Stimulated activated CD8-positive, alpha-beta memory T cell treated with anti-CD3 and anti-CD28 coated beads, Interleukin-4, amount 100 ng/mL, for 1 hour (primary cell): ENCODE results near the gene NKAIN4.

ENCODE experiments used
- DNase-seq, 2 donors: peaks; one replicate each; pipeline ENCODE4 v3.0.0-alpha.2; 2020; ENCODE audit warnings: low read depth in 2 of 2, low spot score in 1 of 2

NKAIN4 gene

DNA sequence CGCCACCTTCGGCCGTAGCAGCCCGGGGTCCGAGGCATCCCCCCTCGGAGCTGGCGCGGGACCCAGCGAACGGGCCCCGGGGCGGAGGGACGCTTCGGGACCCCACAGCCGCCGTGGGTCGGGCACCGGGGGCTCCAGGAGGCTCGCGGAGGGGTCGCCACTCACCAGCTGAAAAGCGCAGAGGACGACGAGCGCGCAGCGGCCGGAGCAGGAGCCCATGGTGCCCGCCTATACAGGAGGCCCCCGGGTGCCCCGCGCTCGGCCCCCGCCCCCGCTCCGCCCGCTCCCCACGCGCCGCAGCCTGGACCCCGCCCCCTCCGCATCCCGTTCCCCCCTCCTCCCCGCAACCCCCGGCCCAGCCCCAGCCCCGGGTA, at the start of gene NKAIN4:
TSS of gene NKAIN4 (minus strand) at position 232 of the 374 bp plus-strand sequence. CDS start at position 219, 13 bp downstream.
- no peak for DNase-seq

DNA sequence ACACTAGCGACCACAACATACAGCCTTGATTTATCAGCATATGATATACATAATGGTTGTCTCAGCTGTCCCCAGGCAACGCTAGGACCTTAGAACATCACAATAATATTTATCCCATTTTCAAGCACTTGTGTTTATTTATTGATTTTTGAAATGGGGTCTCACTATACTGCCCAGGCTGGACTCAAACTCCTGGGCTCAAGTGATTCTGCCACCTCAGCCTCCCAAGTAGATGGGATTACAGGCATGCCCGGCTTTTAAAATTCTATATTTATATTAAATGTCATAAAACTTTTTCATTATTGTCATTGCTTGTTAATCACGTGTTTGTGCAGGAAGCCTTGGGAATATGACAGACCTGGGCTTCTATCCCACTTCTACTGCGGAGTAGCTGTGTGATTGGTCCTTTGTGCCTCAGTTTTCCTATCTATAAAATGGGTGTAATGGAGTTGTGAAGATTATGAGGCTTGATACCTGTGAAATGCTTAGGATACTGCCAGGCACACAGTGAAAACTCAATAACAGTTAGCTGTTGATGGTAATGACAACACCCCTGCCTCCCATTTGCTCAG, 48.9 kb upstream of the NKAIN4 start:
- DNase-seq, result no peak

DNA sequence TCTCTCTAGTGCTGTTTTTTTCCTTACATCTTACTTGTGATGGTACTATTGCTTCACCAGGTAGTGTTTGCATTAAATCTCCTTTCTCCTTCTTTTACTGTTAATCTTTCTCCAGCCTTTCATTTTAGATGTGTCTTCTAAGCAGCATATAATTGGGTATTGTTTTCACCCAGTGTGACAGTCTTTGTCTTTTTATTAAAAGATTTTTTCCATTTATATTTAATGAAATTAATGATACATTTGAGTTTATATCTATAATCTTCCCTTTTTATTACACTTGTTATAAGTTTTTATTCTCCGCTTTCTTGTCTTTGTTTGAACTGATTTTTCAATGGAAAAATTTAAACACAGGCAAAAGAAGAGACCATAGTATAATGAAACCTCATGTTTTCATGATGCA, 47.4 kb upstream of the NKAIN4 start:
- DNase-seq, result no peak

DNA sequence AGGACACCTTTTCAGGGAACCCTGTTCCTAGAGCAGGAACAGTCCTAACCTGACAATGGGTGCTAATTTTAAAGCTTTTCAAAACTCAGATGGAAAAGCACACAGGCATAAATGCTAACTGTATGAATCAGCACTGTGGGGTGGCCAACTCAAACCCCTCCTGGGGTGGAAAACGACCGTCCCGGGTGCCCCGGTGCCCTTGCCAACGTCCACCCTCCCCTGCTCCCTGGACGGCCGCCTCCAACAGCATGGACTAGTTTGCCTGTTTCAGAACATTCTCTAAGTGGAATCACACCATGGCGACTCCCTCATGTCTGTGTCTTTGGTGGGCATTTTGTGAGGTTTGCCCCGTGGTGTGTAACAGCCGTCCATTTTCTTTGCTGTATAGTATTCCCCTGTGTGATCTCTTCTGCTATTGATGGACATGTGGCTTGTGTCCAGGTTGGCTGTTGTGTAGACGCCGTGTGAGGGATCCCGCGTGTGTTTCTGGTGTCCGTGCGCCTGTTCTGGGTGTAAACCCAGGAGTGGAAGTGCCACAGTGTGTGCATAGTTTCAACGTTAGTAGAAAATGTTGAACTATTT, 44.6 kb upstream of the NKAIN4 start:
- DNase-seq, result no peak

DNA sequence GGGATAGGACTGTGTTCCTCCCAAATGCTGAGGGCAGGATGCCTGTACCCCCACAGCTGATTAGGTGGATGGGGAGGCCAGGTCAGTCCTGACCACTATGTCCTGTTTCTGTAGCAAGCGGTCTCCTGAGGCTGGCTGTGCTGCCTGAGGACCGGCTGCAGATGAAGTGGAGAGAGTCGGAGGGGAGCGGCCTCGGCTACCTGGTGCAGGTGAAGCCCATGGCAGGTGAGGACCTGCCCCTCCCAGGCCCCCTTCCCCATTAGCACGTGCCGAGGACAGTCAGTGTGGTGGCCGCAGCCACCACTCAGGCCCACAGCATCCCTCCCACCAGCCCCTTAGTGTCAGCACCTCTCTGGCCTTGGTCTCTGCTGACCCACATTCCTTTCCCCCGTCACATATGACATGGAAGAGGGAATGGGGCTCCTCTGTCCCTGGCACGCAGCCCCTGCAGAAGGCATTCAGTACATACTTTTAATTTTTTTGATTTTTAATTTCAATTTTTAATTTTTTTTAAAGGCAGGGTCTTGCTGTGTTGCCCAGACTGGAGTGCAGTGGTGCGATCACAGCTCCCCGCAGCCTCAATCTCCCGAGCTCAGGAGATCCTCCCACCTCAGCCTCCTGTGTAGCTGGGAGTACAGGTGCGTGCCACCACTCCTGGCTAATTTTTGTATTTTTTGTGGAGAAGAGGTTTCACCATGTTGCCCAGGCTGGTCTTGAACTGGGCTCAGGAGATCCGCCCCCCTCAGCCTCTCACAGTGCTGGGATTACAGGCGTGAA, 43.7 kb upstream of the NKAIN4 start:
- no peak for DNase-seq

DNA sequence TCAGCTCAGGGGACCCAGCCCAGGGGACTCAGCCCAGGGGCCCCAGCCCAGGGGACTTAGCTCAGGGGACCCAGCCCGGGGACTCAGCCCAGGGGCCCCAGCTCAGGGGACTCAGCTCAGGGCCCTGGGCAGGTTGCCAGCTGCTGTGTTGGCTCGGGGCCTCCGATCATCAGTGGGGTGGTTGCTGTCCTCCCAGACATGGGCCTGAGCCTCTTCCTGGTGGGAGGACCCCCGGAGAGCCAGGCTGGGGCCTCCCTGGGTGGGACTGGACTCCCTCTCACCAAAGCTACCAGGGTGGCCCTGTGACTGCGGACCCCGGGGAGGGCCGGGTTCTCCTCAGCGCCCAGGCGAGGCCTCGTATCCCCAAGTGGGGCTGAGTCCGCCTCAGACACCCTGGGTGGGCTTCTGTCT, 43.1 kb upstream of the NKAIN4 start:
- no peak for DNase-seq

DNA sequence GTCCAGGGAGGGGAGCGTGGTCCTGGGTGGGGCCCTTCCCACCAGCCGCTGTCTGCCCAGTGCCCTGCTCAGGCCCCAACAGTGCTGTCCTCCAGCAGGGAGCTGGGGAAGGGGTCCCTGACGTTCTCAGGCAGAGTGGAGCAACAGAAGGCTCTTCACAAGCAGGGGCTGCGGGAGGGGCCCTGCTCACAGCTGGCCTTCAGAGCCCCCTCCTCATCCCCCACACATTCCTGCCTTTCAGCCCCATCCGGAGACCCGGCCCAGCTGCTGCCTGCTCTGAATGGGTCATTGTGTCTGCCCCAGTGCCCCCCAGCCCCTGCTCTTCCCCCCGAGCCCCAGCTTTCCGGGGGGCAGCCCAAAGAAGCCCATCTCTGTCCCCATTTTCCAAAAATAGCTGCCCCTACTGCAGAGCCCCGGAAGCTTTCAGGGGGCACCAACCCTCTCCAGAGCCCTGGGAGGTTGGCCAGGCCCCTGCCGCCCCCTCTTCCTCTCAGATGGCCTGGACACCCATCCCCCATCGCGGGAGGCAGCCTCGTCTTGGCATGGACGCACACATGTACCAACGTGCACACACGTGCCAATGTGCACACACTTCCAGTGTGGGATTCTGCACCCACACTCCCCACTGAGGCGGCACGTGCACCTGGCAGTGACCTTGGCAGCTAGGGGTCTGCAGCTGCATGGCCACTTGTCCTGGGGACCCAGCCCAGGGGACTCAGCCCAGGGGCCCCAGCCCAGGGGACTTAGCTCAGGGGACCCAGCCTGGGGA, 42.5 kb upstream of the NKAIN4 start:
- no peak for DNase-seq

DNA sequence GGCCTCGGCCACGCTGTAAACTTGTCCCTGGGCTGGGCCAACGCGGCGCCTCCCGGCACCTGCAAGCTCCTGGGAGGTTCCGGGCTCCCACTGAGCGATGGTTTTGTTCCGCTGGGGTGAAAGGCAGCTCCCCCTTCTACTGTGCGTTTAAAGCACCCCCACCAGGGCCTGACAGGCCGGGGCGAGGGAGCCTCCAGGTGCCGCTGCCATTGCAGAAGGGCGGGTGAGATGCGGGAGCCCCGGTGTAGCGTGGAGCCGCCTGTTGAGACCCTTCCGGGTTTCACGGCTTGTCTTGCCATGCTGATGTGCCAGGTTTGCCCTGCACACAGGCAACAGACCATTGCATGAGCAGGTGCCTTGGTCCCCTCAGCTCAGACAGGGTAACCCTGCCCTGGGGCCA, 41.6 kb upstream of the NKAIN4 start:
- no peak for DNase-seq

DNA sequence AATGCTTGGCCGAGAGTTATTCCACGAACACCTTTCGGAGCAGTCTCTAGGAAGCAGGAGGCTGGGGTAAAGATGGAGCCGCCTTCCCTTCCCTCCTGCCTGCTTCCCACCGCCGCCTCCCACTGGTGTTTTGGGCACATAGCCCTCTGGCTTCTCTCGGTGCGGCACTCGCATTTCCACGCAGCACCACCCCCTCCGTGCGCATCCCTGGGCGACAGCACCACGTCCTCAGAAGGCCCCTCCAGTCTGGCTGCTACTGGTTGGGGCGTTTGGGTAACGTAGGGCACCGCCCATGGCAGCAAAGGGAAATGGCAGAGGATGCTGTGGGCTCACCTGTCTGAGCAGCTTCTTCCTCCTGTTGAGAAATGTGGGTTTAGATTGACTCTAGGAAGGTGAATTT, 41.2 kb upstream of the NKAIN4 start:
- no peak for DNase-seq

DNA sequence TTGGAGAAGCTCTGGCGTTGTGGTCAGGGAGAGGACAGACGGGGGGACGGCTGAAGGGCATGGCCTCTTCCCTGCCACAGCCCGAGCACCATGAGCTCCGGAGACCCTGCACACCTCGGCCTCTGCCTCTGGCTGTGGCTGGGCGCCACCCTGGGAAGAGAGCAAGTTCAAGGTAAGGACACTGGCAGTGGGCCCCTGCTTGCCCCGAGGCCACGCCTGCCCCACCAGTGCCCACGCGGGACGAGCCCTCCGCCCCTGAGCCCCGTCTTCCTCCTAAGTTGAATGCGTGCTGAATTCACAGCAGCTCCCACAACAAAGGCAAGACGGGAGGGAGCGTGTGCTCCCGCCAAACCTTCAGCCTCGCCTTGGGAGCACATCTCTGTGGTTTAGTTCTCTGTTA, 40.8 kb upstream of the NKAIN4 start:
- no peak for DNase-seq

DNA sequence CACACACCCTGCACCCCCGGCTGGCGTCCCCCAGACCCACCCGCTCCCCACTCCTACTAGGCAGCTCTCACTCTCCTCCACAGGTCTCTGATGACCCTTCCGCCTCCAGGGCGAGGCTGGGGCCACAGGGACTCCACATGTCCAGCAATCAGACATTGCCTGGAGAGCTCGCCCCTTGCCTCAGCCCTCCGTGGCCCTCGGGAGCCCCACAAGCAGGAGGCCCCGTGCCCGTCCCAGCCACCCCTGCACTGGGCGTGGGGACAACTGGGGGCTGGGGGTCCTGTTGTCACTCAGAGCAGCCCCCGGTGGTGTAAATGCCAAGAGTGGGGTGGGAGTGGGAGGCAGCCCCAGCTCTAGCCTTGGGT, 40.3 kb upstream of the NKAIN4 start:
- no peak for DNase-seq

DNA sequence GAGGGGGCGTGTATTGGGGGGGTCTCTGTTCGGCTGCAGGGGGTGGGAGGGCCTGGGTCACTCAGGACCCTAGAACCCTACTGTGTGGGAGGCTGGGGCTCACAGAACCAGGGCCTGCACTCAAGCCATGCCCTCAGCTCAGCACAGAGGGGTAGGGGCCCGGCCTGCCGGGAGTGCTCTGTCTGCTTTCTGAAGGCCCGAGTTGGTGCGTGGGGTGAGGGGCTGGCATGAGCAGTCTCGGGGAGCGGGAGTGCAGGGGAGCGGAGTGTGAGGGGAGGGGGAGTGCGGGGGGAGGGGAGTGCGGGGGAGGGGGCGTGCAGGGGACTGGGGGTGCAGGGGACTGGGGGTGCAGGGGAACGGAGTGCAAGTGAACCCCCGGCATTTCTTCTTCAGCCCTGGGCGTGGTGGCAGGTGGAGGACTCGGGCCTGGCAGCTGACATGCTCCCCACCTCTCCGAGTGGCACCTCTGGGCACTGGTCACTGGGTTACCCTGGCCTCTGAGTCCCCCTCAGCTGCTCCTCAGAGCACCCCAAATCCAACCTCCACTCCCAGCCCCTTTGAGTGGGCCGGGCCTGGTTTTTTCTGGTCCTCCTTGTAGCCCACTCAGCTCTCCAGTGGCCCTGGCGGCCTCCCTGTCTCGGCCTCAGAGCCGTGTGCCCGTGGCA, 39.7 kb upstream of the NKAIN4 start:
- no peak for DNase-seq

DNA sequence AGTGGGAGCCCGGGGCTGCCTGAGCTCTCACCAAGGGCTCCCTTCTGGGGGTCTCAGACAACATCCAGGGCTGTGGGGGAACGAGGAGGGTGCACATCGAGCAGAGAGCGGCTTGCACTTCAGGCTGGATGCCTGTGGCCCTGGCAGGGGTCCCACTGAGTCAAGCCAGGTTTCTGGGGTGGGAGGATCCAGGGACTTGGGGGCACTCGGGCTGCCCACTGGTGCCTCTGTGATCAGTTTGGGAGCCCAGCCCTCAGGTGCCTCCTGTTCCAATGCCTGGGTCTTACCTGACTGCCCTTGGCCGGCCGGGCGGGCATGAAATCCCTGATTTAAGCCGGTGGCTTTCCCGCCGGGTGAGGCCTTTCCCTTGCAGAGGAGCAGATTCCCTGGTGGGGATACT, 39.2 kb upstream of the NKAIN4 start:
- no peak for DNase-seq

DNA sequence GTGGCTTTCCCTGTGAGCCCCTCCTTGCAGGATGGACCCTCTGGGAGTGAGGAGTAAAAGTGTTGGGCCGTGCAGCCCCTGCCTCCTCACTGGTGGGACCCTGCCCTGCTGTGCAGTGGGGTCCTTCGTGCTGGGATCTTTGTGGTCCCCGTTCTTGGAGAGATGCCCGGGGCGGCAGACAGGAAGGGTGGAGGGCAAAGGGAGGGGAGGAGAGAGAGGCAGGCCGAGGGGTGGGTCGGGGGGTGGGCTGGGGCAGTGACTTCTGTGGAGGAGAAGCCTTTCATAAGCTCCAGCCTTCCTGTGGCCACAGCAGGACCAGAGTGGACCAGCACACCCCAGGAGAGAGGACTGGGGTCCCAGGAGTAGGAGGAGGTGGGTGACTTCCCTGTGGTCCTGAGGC, 38.6 kb upstream of the NKAIN4 start, which contains the start of gene COL20A1:
TSS of gene COL20A1 (plus strand) at position 283 of the 400 bp plus-strand sequence. CDS start 1,922 bp downstream, outside the sequence.
- no peak for DNase-seq

DNA sequence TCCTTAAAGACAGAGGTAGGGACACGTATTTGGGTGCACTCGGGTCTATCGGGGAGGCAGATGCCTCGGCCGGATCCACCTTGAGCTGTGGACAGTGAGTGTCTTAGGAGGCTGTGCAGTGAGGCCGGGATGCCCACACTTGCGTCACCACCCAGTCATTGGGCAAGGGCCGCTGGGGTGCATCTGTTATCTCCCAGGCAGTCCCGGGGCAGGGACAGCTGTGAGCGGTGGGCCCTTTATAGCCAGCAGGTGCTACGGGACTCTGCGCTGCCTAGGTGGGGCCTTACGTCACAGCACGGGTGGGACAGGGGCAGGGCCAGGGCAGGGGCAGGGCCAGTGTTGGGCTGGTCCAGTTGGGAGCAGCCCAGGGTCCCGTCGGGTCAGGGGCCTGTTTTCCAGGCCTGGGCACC, 38.0 kb upstream of the NKAIN4 start:
- no peak for DNase-seq

DNA sequence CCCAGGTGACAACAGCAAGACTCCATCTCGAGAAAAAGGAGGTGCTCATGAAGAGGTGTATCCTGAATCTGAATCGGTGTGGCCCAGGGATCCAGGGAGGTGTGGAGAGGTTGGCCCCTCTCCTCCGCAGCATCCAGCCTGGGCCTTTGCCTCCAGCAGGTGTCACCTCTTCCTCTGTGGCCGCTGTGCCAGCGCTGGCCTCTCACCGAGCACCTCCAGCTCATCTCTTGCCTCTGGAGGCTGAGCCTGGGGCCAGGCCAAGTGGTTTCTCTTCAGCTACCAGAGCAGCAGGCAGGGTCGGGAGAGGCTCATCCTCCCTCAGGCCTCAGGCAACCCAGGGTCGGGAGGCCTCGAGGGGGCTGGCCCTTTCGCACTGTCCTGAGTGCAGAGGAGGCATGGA, 37.5 kb upstream of the NKAIN4 start:
- no peak for DNase-seq

DNA sequence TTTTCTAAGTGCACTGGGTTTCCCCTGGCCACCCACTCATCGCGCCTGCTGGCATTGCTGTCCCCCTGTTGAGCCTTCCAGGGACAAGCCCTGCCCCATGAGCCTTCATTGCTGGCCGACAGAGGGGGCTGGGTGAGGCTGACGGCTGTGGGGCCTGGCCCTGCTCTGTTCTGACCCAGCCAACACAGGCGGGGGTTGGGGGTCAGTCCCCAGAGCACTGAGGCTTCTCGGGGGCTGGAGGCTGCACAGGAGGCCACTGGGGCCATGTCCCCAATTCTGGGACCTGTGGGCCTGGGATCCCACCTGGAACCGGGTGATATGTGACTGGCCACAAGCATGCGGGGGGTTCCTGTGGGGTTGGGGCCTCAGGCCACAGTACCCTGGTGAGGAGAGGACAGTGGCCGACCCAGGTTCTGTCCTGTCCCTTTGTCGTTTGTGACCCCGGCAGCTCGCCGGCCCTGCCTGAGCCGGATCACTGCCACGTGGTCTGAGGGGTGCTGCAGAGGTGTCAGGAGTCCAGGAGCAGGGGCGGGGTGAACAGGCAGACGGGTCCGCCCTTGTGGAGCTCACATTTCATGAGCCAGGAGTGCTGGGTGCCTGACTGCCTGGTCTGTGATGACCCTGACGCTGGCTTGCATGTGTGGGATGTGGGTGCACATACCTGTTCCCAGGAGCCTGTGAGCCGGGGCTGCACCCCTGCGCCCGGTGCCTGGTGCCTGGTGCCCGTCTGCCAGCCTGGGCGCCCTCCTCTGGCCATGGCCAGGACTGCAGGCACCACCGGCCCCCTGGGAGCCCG, 36.6 kb upstream of the NKAIN4 start:
- DNase-seq, result peak in 1 of 2 donors; percentile 21

DNA sequence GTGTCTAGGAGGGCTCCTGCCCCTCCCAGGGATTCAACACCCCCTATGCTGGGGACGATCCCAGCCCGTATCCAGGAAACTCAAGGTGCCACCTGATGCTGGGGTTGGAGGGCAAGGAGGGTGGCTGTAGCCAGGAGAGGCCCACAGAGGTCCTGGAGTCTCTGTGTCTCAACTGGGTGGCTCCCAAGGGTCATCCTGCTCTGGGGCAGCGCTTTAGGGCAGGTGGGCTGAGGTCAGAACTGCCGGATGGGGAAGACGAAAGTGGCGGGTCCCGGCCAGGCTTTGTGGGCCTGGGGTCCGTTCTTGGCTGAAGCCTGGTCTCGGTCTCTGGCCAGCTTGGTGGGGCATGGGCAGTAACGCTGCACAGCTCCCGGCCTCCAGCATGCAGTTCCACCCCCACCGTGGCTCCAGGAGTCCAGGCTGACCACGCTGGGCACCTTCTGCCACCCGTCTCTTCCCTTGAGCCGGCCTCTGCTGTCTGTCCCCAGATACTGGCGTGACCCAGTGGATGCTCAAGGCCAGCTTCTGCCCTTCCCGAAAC, 35.9 kb upstream of the NKAIN4 start:
- no peak for DNase-seq

DNA sequence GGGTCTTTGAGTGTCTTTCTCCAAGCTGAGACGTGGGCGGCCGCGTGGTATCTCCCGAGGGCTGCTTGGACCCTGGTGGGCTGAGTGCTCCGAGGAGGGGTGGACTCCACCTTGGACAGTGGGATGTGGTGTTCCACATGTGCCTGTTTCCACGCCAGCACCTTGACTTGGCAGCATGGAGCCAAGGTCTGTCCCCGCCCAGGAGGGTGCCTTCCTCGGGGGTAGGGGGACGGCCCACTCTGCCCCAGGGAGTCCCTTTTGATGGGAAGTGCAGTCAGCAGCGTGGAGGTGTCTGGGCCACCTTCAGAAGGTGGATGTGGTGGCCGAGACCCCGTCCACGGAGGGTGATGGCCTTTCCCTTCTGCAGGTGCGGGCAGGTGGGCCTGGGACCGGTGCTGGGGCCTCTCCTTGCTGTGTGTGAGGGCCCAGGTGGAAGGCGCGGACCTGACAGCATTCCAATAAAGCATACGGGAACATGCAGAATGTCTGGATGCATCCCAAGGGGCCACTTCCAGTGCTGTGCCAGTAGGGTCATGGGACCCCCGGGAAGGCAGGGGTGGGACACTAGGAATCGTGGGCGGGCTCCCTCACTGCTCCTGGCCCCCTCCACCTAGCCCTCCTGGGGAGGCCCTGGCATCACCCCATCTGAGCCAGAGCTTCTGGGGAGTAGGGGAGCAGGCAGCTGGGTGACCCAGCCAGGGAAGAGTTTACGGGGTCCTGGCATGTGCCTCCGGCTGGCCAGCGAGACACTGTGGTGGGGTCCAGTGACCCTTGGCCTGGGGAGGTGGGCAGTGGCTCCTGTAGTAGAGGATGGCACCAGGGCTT, 35.3 kb upstream of the NKAIN4 start:
- no peak for DNase-seq
